Measurements from ENCODE around the gene OR4Q3.
"Not testable (repeated sequence)": the region's sequence is repeated elsewhere in the genome, so short reads cannot be mapped to it uniquely, and the experiment has no call there.

OR4Q3 gene

GRCh38 chr14:19743256-19743655, at the start of gene OR4Q3:
Gene OR4Q3 (plus strand): TSS chr14:19743571.
- Mint-ChIP-seq H3K27me3 (ENCODE audit: low read depth) (no peaks in the 10 kb centered on the region), H3K27ac (no peak within 1 kb of the TSS), H3K36me3 (ENCODE audit: low read depth) (no peaks in the 10 kb centered on the region), H3K4me1 (ENCODE audit: low read depth) (no peaks in the 10 kb centered on the region), H3K9me3 (peaks cover 6% of the 10 kb centered on the region), H3K4me3 (no peak within 1 kb of the TSS)
- no peak for DNase-seq (ENCODE audit: low spot score)

- DNase-seq (ENCODE audit: low spot score) = no peak
- Mint-ChIP-seq H3K9me3 (peaks cover 22% of the 10 kb centered on the region), H3K4me3 (no peak overlapping the region), H3K27ac (no peak overlapping the region), H3K36me3 (ENCODE audit: low read depth) (no peaks in the 10 kb centered on the region), H3K4me1 (ENCODE audit: low read depth) (no peaks in the 10 kb centered on the region), H3K27me3 (ENCODE audit: low read depth) (no peaks in the 10 kb centered on the region)
These were observed 14.0 kb upstream of the OR4Q3 start for GRCh38 chr14:19729359-19729758.

GRCh38 chr14:19729763-19730162, 13.6 kb upstream of the OR4Q3 start:
- Mint-ChIP-seq H3K9me3 (peaks cover 22% of the 10 kb centered on the region), H3K36me3 (ENCODE audit: low read depth) (no peaks in the 10 kb centered on the region), H3K4me1 (ENCODE audit: low read depth) (no peaks in the 10 kb centered on the region), H3K4me3 (no peak overlapping the region), H3K27me3 (ENCODE audit: low read depth) (no peaks in the 10 kb centered on the region), H3K27ac (no peak overlapping the region)
- DNase-seq (ENCODE audit: low spot score) = no peak

- H3K27me3 Mint-ChIP-seq (ENCODE audit: low read depth); DNase-seq (ENCODE audit: low spot score): not testable (repeated sequence)
These were observed 9.5 kb upstream of the OR4Q3 start for GRCh38 chr14:19733893-19734292.

GRCh38 chr14:19752316-19752715, 8.9 kb downstream of the OR4Q3 start:
- not testable (repeated sequence) for H3K36me3 Mint-ChIP-seq (ENCODE audit: low read depth); H3K9me3 Mint-ChIP-seq; H3K27ac Mint-ChIP-seq; H3K4me1 Mint-ChIP-seq (ENCODE audit: low read depth); DNase-seq (ENCODE audit: low spot score); H3K4me3 Mint-ChIP-seq; H3K27me3 Mint-ChIP-seq (ENCODE audit: low read depth)

More at GRCh38 chr14:19733893-19734292, 9.5 kb upstream of the OR4Q3 start:
- H3K4me3 Mint-ChIP-seq; H3K4me1 Mint-ChIP-seq (ENCODE audit: low read depth); H3K36me3 Mint-ChIP-seq (ENCODE audit: low read depth); H3K27ac Mint-ChIP-seq: not testable (repeated sequence)
- H3K9me3 Mint-ChIP-seq = peaks cover 17% of the 10 kb centered on the region

DNA sequence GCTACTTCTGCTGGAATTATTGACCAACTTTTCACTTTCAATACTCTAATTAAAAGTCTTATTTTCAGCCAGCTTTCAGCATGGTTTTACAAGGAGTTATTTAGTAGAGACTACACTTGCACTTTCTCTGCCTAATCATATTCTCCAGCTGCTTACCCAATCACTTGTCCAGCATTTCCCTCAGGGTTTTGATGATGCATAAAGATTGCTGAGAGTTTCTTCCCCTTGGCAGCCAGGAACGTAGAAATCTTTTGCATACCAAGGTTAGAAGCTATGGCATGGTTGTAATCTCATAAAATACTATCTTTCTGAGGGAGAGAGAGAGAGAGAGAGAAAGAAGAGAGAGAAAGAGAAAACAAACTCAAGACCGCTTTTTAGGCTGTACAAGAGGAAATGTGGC, 10.8 kb downstream of the OR4Q3 start:
- H3K27me3 Mint-ChIP-seq (ENCODE audit: low read depth) = no peaks in the 10 kb centered on the region
- H3K9me3 Mint-ChIP-seq = no peaks in the 10 kb centered on the region
- no peaks in the 10 kb centered on the region for H3K36me3 Mint-ChIP-seq (ENCODE audit: low read depth)
- no peak for DNase-seq (ENCODE audit: low spot score)
- H3K4me3 Mint-ChIP-seq = no peak overlapping the region
- no peak overlapping the region for H3K27ac Mint-ChIP-seq
- H3K4me1 Mint-ChIP-seq (ENCODE audit: low read depth) = no peaks in the 10 kb centered on the region

DNA sequence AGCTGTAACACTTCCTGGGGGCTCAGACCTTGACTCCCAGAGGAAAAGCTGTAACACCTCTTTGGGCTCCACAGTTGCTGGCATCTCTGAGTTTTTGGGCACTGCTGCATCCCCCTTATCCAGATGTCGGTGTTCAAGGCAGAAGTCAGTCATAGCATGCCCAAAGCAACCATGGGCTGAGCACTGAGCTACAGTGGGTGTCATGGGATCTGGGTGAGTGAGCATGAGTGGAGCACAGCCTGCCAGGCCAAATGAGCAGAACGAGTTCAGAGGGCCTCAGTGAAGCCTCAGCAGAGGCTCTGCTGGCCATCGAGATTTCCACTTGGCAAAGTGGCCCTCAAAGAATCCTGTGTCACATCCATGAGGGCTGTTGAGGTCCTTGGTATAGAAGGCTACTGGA, 28.1 kb downstream of the OR4Q3 start:
- not testable (repeated sequence) for DNase-seq (ENCODE audit: low spot score); H3K36me3 Mint-ChIP-seq (ENCODE audit: low read depth); H3K4me3 Mint-ChIP-seq; H3K27ac Mint-ChIP-seq; H3K4me1 Mint-ChIP-seq (ENCODE audit: low read depth); H3K27me3 Mint-ChIP-seq (ENCODE audit: low read depth)
- H3K9me3 Mint-ChIP-seq = peaks cover 23% of the 10 kb centered on the region

DNA sequence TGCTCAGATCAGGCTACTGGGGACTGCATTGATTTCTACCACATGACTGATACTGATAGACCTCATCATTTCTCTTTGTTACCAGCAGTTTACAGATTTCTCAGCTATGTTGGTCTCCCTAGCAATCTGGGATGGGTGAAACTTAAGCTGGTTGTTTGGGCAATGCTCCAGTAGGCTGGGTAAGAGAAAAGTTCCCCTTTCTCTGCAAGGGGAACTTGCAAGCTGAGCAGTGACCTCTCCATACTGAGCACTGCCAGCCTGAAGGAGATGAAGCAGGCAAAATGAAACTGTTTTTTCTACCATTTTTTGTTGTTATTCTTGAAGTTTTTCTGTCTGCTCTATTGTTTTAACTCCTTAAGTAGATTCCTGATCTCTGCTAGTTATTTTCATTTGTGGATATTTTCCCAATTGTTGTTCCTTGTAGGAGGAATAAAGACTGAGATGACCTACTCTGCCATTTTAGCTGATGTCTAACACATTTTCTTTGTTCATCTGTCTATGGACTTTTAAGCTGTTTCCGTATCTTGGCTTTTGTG, 28.6 kb downstream of the OR4Q3 start:
- Mint-ChIP-seq H3K36me3 (ENCODE audit: low read depth) (no peaks in the 10 kb centered on the region), H3K4me3 (no peak overlapping the region), H3K27ac (no peak overlapping the region), H3K27me3 (ENCODE audit: low read depth) (no peaks in the 10 kb centered on the region), H3K4me1 (ENCODE audit: low read depth) (no peaks in the 10 kb centered on the region), H3K9me3 (peaks cover 23% of the 10 kb centered on the region)
- DNase-seq (ENCODE audit: low spot score) = no peak

GRCh38 chr14:19772454-19772853, 29.1 kb downstream of the OR4Q3 start:
- H3K4me3 Mint-ChIP-seq; H3K4me1 Mint-ChIP-seq (ENCODE audit: low read depth); H3K27ac Mint-ChIP-seq; H3K36me3 Mint-ChIP-seq (ENCODE audit: low read depth); DNase-seq (ENCODE audit: low spot score); H3K27me3 Mint-ChIP-seq (ENCODE audit: low read depth): not testable (repeated sequence)
- peaks cover 23% of the 10 kb centered on the region for H3K9me3 Mint-ChIP-seq

- H3K36me3 Mint-ChIP-seq (ENCODE audit: low read depth); H3K27ac Mint-ChIP-seq; H3K27me3 Mint-ChIP-seq (ENCODE audit: low read depth); H3K4me3 Mint-ChIP-seq; H3K4me1 Mint-ChIP-seq (ENCODE audit: low read depth); DNase-seq (ENCODE audit: low spot score): not testable (repeated sequence)
- H3K9me3 Mint-ChIP-seq = peaks cover 23% of the 10 kb centered on the region
These were observed 29.8 kb downstream of the OR4Q3 start, which contains the start of gene OR4M1 for GRCh38 chr14:19773204-19773603. Gene OR4M1 (plus strand): TSS chr14:19773504. CDS start chr14:19780323, 6,819 bp downstream.

GRCh38 chr14:19775587-19775986, 32.2 kb downstream of the OR4Q3 start:
- Mint-ChIP-seq H3K36me3 (ENCODE audit: low read depth) (no peaks in the 10 kb centered on the region), H3K4me1 (ENCODE audit: low read depth) (no peaks in the 10 kb centered on the region), H3K4me3 (no peak overlapping the region), H3K9me3 (peaks cover 16% of the 10 kb centered on the region), H3K27ac (no peak overlapping the region), H3K27me3 (ENCODE audit: low read depth) (no peaks in the 10 kb centered on the region)
- no peak for DNase-seq (ENCODE audit: low spot score)

- H3K4me1 Mint-ChIP-seq (ENCODE audit: low read depth); H3K27me3 Mint-ChIP-seq (ENCODE audit: low read depth); H3K36me3 Mint-ChIP-seq (ENCODE audit: low read depth); H3K4me3 Mint-ChIP-seq; DNase-seq (ENCODE audit: low spot score); H3K9me3 Mint-ChIP-seq; H3K27ac Mint-ChIP-seq: not testable (repeated sequence)
These were observed 42.5 kb downstream of the OR4Q3 start for GRCh38 chr14:19785848-19786247.

- H3K4me1 Mint-ChIP-seq (ENCODE audit: low read depth); DNase-seq (ENCODE audit: low spot score); H3K4me3 Mint-ChIP-seq; H3K9me3 Mint-ChIP-seq; H3K36me3 Mint-ChIP-seq (ENCODE audit: low read depth); H3K27me3 Mint-ChIP-seq (ENCODE audit: low read depth); H3K27ac Mint-ChIP-seq: not testable (repeated sequence)
These were observed 43.9 kb downstream of the OR4Q3 start for GRCh38 chr14:19787318-19787717.

DNA sequence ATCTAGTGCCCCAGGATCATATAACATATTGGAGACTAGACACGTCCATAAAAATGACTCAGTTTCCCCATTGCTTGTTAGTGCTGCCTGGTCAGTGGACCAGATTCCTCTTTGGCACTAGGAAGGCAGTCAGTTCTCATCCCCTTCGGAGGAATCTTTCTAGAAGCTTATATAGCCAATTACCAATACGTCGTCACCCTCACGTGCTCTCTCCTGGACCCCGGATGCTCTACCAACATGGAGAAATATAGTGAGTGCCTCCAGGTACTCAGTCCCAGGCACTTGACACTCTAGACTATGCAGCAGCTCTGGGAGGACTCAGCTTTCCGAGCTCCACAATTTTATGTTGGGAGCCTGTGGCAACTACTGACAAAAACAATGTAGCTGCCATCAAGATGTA, 44.8 kb downstream of the OR4Q3 start:
- not testable (repeated sequence) for H3K27ac Mint-ChIP-seq; H3K4me3 Mint-ChIP-seq; H3K9me3 Mint-ChIP-seq; H3K4me1 Mint-ChIP-seq (ENCODE audit: low read depth); H3K36me3 Mint-ChIP-seq (ENCODE audit: low read depth); H3K27me3 Mint-ChIP-seq (ENCODE audit: low read depth); DNase-seq (ENCODE audit: low spot score)

- H3K36me3 Mint-ChIP-seq (ENCODE audit: low read depth); H3K4me3 Mint-ChIP-seq; H3K27me3 Mint-ChIP-seq (ENCODE audit: low read depth); DNase-seq (ENCODE audit: low spot score); H3K27ac Mint-ChIP-seq; H3K9me3 Mint-ChIP-seq; H3K4me1 Mint-ChIP-seq (ENCODE audit: low read depth): not testable (repeated sequence)
These were observed 53.2 kb downstream of the OR4Q3 start for GRCh38 chr14:19796520-19797108.
